HepG2 (cell line): ENCODE results near the gene MAPKAPK3. TPM values are rescaled to one million over a fixed set of nuclear protein-coding genes. Genes with fewer than 3 reads are reported as not detected.
"Not testable (repeated sequence)": the region's sequence is repeated elsewhere in the genome, so short reads cannot be mapped to it uniquely, and the experiment has no call there.

Experiments
- ATAC-seq: fragments of 200-7000 bp; cut with Tn5 transposase; 3 replicates; pipeline ENCODE4 v1.9.1; 2020; ENCODE audit warnings: mild to moderate bottlenecking, moderate library complexity
- BruUV-seq: library from RNA; stranded (reverse); fragments of 400-500 nt; replicated peaks from 2 replicates; lab custom pipeline; 2021; lab: Mats Ljungman, UMichigan
- CTCF ChIA-PET: fragments of 300-600 bp; formaldehyde crosslinking; extraction: SDS; loops from one replicate; lab custom pipeline; 2021; ENCODE audit warnings: low total read pairs, inconsistent platforms, low intra/inter-chr PET ratio; lab: Yijun Ruan, JAX
- POLR2A ChIA-PET: fragments of 350-600 bp; sonication (Branson Sonifier 250); formaldehyde crosslinking; loops from one replicate; lab custom pipeline; 2020; ENCODE audit warnings: antibody characterized with exemption, inconsistent platforms; lab: Yijun Ruan, JAX
- DNase-seq: peaks from one replicate; pipeline ENCODE4 v3.0.0-alpha.2; 2015; ENCODE audit warnings: low spot score
- FAIRE-seq: peaks from 3 replicates; lab custom pipeline; 2011; peaks lifted over from hg19 to GRCh38; lab: Jason Lieb, UNC
- H2AFZ ChIP-seq: one replicate; pipeline ENCODE4 v1.6.1; 2011; ENCODE audit warnings: low read length, inconsistent platforms
- H3K27ac ChIP-seq: fragments of 300-600 bp; 3 replicates; pipeline ENCODE4 v1.8.0; 2011; ENCODE audit warnings: mixed run types, mild to moderate bottlenecking, mixed read lengths, low read length, inconsistent platforms; ENCODE audit not compliant: insufficient read depth; ENCODE audit errors: extremely low read length
- H3K27me3 ChIP-seq, 2 experiments: fragments of 200-600 bp in 1 of 2; 2 replicates in 1 of 2; 3 replicates in 1 of 2; pipeline versions ENCODE4 v1.6.0 to v1.8.0; 2011; ENCODE audit warnings: low read length in 2 of 2, mild to moderate bottlenecking in 2 of 2, moderate library complexity in 2 of 2, inconsistent platforms in 1 of 2; ENCODE audit not compliant: insufficient read depth in 2 of 2, control insufficient read depth in 1 of 2
- H3K36me3 ChIP-seq, 2 experiments: fragments of 200-600 bp in 1 of 2; replicated peaks in 1 of 2; 2 replicates in 1 of 2; 3 replicates in 1 of 2; pipeline versions ENCODE4 v1.5.1 to v1.8.0; 2011; ENCODE audit warnings: low read length in 2 of 2, inconsistent platforms in 1 of 2; ENCODE audit not compliant: insufficient read depth in 2 of 2, control insufficient read depth in 1 of 2
- H3K4me1 ChIP-seq: 2 replicates; pipeline ENCODE4 v1.5.1; 2012; ENCODE audit warnings: low read length, inconsistent platforms; ENCODE audit not compliant: insufficient read depth
- H3K4me2 ChIP-seq: 2 replicates; pipeline ENCODE4 v1.6.0; 2011; ENCODE audit warnings: low read depth, low read length, inconsistent platforms
- H3K4me3 ChIP-seq, 3 experiments: fragments of 200-600 bp in 1 of 3; sonication (generic), shearing (Covaris generic) in 1 of 3; replicated peaks in 1 of 3; 2 replicates each; pipeline ENCODE4 v1.5.1; 2011 to 2016; ENCODE audit warnings: low read length in 3 of 3, inconsistent platforms in 2 of 3, low read depth in 2 of 3, mild to moderate bottlenecking in 2 of 3, control low read depth in 1 of 3, mixed read lengths in 1 of 3; ENCODE audit not compliant: insufficient read depth in 1 of 3
- H3K79me2 ChIP-seq: one replicate; pipeline ENCODE4 v1.6.1; 2011; ENCODE audit warnings: low read length, inconsistent platforms; ENCODE audit not compliant: insufficient read depth
- H3K9ac ChIP-seq: 2 replicates; pipeline ENCODE4 v1.6.0; 2011; ENCODE audit warnings: mild to moderate bottlenecking, low read depth, low read length, inconsistent platforms; ENCODE audit not compliant: insufficient read depth
- H3K9me3 ChIP-seq: 2 replicates; pipeline ENCODE4 v1.5.1; 2012; ENCODE audit warnings: mild to moderate bottlenecking, low read length
- H4K20me1 ChIP-seq: 2 replicates; pipeline ENCODE4 v1.6.0; 2011; ENCODE audit warnings: inconsistent platforms, mild to moderate bottlenecking, low read length, moderate library complexity; ENCODE audit not compliant: insufficient read depth
- CHD2 ChIP-seq: IDR thresholded peaks from 2 replicates; pipeline ENCODE4 v1.6.1; 2011; ENCODE audit warnings: low read depth, low read length, improper control_type of control experiment
- GABPB1 ChIP-seq: IDR thresholded peaks from 2 replicates; pipeline ENCODE4 v1.6.1; 2016; ENCODE audit warnings: mild to moderate bottlenecking, missing genetic modification reagents, moderate library complexity, missing compliant biosample characterization
- MEIS2 ChIP-seq: sonication (generic); formaldehyde crosslinking; IDR thresholded peaks from 2 replicates; pipeline ENCODE4 v1.9.0; 2021; ENCODE audit warnings: mild to moderate bottlenecking, missing genetic modification reagents
- MIER3 ChIP-seq: IDR thresholded peaks from 2 replicates; pipeline ENCODE4 v1.6.1; 2016; ENCODE audit warnings: missing compliant biosample characterization, borderline replicate concordance
- NR2F1 ChIP-seq, 2 experiments: fragments of 450-650 bp in 1 of 2; formaldehyde crosslinking in 1 of 2; IDR thresholded peaks; 2 replicates each; pipeline versions ENCODE4 v1.5.0 to v1.6.1; 2016 to 2020; ENCODE audit warnings: mild to moderate bottlenecking in 1 of 2, missing compliant biosample characterization in 1 of 2, missing genetic modification reagents in 1 of 2, moderate library complexity in 1 of 2
- NR2F6 ChIP-seq, 2 experiments: IDR thresholded peaks; 2 replicates each; pipeline ENCODE4 v1.6.1; 2016; ENCODE audit warnings: antibody characterized with exemption in 1 of 2, mild to moderate bottlenecking in 1 of 2
- PRPF4 ChIP-seq: fragments of 200-400 bp; formaldehyde crosslinking; IDR thresholded peaks from 2 replicates; pipeline ENCODE4 v1.6.1; 2016; ENCODE audit warnings: low read length, low read depth; ENCODE audit not compliant: poor library complexity, severe bottlenecking
- RARA ChIP-seq: IDR thresholded peaks from 2 replicates; pipeline ENCODE4 v1.6.1; 2016; ENCODE audit warnings: missing genetic modification reagents, missing compliant biosample characterization
- REXO4 ChIP-seq: sonication (generic); formaldehyde crosslinking; IDR thresholded peaks from 2 replicates; pipeline ENCODE4 v1.8.0; 2022; ENCODE audit warnings: missing genetic modification reagents, mild to moderate bottlenecking, borderline replicate concordance
- SETDB1 ChIP-seq: sonication (generic); formaldehyde crosslinking; IDR thresholded peaks from 2 replicates; pipeline ENCODE4 v1.5.1; 2020; ENCODE audit warnings: missing genetic modification reagents, mild to moderate bottlenecking, borderline replicate concordance
- ZNF543 ChIP-seq: sonication (generic); formaldehyde crosslinking; IDR thresholded peaks from 2 replicates; pipeline ENCODE4 v1.4.0; 2020; ENCODE audit warnings: mild to moderate bottlenecking, missing genetic modification reagents
- ZNF850 ChIP-seq: sonication (generic); formaldehyde crosslinking; conservative IDR thresholded peaks from 2 replicates; pipeline ENCODE4 v1.9.0; 2021; ENCODE audit warnings: mild to moderate bottlenecking, missing genetic modification reagents
- ZNF878 ChIP-seq: sonication (generic); formaldehyde crosslinking; IDR thresholded peaks from 2 replicates; pipeline ENCODE4 v1.8.1; 2023; ENCODE audit warnings: mild to moderate bottlenecking, missing genetic modification reagents, moderate library complexity
- ZSCAN9 ChIP-seq: IDR thresholded peaks from 2 replicates; pipeline ENCODE4 v1.6.1; 2016; ENCODE audit warnings: borderline replicate concordance
- WGBS: methylation state at CpG from one replicate; pipeline ENCODE4 v1.1.6; 2017; ENCODE audit warnings: low lambda C conversion rate; 5-methylcytosine and 5-hydroxymethylcytosine counted together
- in situ Hi-C: cut with HindIII; loops from 2 replicates; pipeline ENCODE4 v1.10.0; 2017; ENCODE audit warnings: low pct_unique_long_range_greater_than_20kb; ENCODE audit not compliant: extremely low pct_ligation_motif_present
- intact Hi-C: fragments of 100-400 bp; cut with micrococcal nuclease; formaldehyde crosslinking; loops from one replicate; pipeline ENCODE4 v1.10.0; 2022; ENCODE audit not compliant: unreplicated experiment
- polyA plus RNA-seq, 8 experiments: library from polyadenylated mRNA; depleted of rRNA in 3 of 8; stranded (reverse) in 7 of 8; unstranded in 1 of 8; fragments of >200 nt; fragmentation: Illumina TruSeq in 4 of 8; extraction: Trizol in 4 of 8; gene quantifications; 2 replicates each; pipeline versions ENCODE4 v1.2.1 to v1.2.3, GENCODE V29; 2011 to 2016; ENCODE audit warnings: low read depth in 4 of 8, missing spikeins in 1 of 8, mixed read lengths in 1 of 8; ENCODE audit not compliant: insufficient read depth in 1 of 8
- total RNA-seq, 5 experiments: library from RNA; depleted of rRNA; stranded (reverse); fragments of >200 nt; fragmentation: Illumina TruSeq; extraction: Trizol; gene quantifications; 2 replicates each; pipeline ENCODE4 v1.2.3, GENCODE V29; 2016; ENCODE audit warnings: low read depth in 1 of 5
- TF ChIP-seq, protein P1 (sequence below): sonication (generic); formaldehyde crosslinking; IDR thresholded peaks from 2 replicates; pipeline ENCODE4 v1.5.0; 2020; ENCODE audit warnings: mild to moderate bottlenecking, missing genetic modification reagents, moderate library complexity

The MAPKAPK3 gene
- total and polyA plus RNA-seq, 2 of the 13 experiments (the other 11 are each of a cell fraction or from before 2014, with no cell fraction given) = 39.9 to 41.2 TPM

DNA sequence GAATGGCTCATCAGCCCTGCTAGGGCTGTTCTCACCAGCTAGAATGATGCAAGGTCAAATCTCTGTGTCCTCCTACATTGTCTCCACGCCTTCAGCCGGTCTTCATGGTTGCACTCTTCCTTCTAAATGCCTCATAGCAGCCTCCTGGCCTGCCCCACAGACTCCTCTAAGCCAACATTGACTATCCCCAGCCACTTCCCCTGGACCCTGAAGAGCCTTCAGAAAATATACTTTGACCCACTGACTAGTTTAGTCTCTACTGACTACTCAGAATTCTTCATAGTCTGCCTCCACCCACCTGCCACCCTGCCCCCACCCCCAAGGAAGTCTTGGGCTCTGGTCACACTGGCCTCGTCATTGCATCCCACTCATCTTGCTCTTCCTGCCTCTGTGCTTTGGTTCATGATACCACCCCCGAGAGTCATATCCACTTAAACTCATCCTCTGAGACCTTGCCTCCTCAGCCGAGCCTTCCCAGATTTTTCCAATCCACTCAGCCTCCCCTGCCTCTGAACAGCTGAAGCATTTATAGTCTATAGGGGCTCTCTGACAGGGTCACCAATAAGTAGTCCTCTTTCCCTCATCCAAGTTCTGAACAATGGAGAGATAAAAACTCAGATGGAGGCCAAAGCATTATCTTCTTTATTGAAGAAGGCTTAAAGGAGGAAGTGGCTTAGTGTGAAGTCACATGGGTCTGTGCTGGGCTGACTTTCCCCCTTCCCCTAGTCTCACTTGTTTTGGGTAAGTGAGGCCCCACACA is 48.3 kb downstream of the MAPKAPK3 start (continued):
- no peak for TF ChIP-seq CHD2
- no peak for TF ChIP-seq RARA (CRISPR knock-in tag)
- TF ChIP-seq ZNF850 (CRISPR knock-in tag) = no peak
- TF ChIP-seq SETDB1 (CRISPR knock-in tag) = no peak
- TF ChIP-seq ZNF878 (CRISPR knock-in tag) = no peak
- TF ChIP-seq MEIS2 (CRISPR knock-in tag) = no peak
- no peak for TF ChIP-seq MIER3 (CRISPR knock-in tag)
- no peak for TF ChIP-seq ZNF543 (CRISPR knock-in tag)
- no peak for TF ChIP-seq NR2F6 (IDR thresholded peaks at IDR 0.05)
- TF ChIP-seq NR2F6 (CRISPR knock-in tag; IDR thresholded peaks at IDR 0.05) = no peak
- TF ChIP-seq, protein P1, sequence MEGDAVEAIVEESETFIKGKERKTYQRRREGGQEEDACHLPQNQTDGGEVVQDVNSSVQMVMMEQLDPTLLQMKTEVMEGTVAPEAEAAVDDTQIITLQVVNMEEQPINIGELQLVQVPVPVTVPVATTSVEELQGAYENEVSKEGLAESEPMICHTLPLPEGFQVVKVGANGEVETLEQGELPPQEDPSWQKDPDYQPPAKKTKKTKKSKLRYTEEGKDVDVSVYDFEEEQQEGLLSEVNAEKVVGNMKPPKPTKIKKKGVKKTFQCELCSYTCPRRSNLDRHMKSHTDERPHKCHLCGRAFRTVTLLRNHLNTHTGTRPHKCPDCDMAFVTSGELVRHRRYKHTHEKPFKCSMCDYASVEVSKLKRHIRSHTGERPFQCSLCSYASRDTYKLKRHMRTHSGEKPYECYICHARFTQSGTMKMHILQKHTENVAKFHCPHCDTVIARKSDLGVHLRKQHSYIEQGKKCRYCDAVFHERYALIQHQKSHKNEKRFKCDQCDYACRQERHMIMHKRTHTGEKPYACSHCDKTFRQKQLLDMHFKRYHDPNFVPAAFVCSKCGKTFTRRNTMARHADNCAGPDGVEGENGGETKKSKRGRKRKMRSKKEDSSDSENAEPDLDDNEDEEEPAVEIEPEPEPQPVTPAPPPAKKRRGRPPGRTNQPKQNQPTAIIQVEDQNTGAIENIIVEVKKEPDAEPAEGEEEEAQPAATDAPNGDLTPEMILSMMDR (CRISPR knock-in tag) = no peak
- no peak for TF ChIP-seq PRPF4
- TF ChIP-seq REXO4 (CRISPR knock-in tag) = no peak
- TF ChIP-seq GABPB1 (CRISPR knock-in tag) = no peak
- TF ChIP-seq ZSCAN9 (CRISPR knock-in tag) = no peak
- no peak for TF ChIP-seq NR2F1 (CRISPR knock-in tag; IDR thresholded peaks at IDR 0.05)
- TF ChIP-seq, all 625 proteins: peak for 0

DNA sequence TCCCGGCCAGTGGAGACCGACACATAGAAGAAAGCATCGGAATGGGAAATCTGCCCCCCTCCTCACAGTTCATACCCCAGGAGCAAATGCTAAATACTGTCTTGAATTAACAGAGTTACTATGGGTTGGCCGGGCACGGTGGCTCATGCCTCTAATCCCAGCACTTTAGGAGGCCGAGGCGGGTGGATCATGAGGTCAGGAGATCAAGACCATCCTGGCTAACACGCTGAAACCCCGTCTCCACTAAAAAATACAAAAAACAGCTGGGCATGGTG is 48.8 kb downstream of the MAPKAPK3 start:
- H3K79me2 ChIP-seq, ATAC-seq, BruUV-seq, DNase-seq, H3K9me3 ChIP-seq, H3K27ac ChIP-seq, H4K20me1 ChIP-seq, H3K4me2 ChIP-seq, FAIRE-seq, H2AFZ ChIP-seq, H3K9ac ChIP-seq, CTCF ChIA-PET, H3K4me3 ChIP-seq, POLR2A ChIA-PET, intact Hi-C loops, H3K36me3 ChIP-seq, H3K4me1 ChIP-seq, in situ Hi-C loops: not testable (repeated sequence)
- WGBS = 42% methylated on average over 7 of the region's 9 CpGs
- peaks cover 4 to 37% of the 10 kb centered on the region in 2 experiments; a peak in 3 of 5 replicates for H3K27me3 ChIP-seq
